SK-N-DZ (cell line): Measurements from ENCODE around the gene CDC42BPB.

Experiments used
- DNase-seq: peaks from one replicate; pipeline ENCODE4 v3.0.0-alpha.2; 2015; ENCODE audit warnings: low spot score

Gene CDC42BPB

DNA sequence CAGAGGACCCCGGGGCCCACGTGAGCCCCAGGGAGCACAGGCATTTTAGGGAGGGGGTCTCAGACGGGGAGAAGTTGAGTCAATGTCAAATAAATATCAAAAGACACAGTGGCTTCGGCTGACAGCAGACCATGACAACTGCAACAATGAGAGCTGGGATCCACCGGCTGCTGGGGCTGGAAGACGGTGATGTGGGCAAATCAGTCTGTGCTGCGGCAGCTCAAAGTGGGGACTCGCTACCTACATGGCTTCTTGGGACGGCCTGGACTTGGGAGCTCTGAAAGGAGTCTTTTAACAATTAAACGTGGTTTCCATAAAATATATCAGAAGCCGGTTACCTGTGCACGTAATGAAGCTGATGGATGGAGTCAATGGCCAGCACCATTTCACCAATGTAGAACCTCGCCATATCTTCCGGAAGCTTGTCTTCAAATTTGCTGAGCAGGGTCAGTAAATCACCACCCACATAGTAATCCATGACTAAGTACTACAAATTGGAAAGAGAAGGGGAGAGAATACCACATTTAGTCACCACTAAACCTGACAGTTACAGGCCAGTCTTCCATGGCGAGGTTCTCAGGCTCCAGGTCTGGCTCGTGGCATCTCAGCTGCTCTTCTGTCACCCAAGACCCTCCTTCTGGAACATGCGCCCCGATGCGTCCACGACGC, 58.0 kb downstream of the CDC42BPB start:
- DNase-seq = no peak

DNA sequence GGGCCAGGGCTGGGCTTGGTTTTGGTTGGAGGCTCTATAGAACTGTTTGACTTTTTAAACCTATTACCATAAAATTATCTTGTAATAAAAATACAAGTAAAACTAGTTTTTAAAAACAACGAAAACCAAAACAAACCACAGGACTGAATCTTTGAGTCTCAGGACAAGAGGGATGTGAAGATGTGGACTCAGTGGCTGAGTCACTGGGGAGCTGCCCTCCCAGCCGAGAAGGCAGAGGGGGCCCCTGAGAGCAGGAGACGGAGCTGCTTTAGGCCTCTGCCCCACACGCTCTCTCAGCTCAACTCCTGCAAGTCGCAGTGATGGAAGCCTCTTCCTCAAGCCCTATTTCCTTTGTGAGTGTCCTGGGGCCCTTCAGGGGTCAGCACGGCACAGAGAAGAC, 59.0 kb downstream of the CDC42BPB start:
- DNase-seq = no peak

DNA sequence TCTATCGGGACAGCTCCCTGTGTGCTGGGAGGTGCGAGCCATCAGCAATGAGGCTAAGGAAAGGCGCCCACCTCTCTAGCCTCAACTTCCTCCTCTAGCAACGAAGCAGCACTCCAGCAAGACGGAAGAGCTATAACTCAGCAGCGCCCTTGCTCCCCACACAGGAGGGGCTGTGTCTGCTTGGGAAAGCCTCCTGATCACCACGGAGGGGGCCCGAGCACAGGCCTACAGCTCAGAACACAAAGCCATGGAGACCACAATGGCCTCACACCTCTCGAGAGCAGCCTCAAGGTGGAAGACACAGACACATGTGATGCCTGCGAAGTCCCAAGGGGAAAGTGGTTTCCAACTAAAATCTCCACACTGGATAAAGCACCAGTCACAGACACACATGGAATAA, 60.4 kb downstream of the CDC42BPB start:
- DNase-seq = no peak

DNA sequence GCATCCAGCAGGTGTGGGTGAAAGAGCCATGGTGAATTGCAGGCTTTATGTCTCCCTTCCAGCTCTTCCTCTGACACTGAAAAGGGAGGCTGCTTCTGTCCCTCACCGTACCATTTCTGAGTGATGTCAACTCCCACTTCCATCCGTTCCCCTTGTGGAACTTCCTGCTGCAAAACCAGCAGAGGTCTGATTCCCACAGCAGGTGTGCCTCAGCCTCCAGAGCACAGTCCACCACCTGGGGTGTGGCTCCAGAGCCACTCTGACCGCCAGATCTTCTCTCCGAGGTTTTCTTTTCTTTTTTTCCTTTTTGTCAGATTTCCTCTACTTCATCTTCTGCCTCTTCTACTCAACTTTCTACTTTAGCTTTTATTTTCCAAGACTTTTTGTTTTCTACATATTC, 62.7 kb downstream of the CDC42BPB start:
- no peak for DNase-seq

DNA sequence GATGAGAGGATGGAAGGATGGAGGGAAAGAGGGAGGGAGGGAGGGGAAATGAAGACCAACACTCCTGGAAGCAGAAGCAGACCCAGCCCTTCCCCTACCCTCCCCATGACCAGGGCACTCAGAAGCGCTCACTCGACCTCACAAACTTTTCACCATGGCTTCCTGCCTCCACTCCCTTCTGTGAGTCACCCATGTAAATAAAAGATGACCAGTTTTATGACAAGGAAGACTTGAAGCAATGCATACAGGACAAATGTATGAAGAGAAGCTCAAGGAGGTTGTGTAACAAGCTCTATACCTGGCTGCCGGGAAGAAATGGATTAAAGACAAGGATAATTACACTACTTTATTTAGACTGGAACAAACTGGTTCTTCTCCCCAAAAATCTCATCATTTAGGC, 63.8 kb downstream of the CDC42BPB start:
- DNase-seq = no peak

DNA sequence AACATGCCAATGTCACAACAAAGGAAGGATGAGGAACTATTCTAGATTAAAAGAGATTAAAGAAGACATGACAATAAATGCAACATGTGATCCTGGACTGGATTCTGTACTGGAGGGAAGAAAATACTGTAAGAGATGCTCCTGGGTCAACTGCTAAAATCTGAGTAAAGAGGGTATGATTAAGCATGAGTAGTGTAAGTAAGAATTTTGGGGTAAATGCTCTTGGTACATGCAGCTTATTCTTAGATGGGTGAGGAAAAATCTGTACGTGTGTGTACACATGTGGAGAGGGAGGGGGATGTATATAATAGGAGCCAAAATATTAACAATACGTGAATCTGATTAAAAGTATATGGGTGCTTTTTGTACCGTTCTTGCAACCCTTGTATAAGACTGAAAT, 66.0 kb downstream of the CDC42BPB start:
- no peak for DNase-seq

DNA sequence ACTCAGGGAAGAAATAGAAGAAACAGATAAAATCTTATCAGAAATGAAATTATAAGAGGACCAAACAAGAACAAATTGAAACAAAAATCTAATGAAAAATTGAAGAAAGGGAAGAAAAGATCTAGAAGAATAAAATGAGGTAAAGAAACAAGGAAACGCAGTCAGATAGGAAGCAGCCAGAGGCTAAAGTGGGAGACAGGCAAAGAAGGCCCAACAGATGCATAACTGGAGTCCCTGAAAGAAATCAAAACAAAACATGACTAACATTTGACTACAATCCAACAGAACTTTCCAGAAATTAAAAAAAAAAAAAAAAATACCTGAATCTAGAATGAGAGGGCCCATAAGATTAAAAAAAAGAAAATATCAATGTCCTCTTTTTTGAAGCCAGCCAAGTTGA, 69.3 kb downstream of the CDC42BPB start:
- DNase-seq = no peak

DNA sequence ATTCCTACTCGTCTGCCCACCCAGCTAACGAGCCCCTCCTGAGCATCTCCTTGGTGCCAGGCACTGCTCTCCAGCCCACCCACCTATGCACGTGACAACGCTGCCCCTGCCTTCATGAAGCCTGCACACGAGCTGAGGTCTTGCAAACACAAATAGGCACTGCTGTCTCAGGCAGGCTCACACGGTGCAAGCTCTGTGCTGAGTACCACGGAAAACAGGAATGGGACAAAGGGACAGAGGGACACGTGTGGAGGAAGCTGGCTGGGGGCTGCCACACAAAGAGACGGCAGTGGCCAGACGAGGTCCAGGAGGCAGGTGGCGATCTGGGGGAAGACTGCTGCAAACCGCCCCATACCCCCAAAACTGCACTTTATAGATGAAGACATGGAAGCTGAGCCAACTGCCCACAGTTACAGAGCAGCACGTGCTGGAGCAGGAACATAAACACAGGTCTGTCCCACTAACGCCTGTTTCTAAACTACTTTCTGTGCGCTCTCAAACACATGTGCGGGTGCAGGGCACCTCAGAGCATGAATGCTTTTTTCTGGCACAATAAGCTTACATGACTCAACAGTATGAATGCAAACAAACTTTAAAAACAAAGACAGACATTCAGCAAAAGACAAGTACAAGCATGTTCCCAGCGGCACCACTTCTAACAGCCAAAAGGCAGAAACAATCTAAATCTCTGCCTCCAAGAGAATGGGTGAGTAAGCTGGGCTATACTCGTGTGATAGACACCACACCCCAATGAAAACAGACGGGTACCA, 70.4 kb downstream of the CDC42BPB start:
- DNase-seq = no peak

DNA sequence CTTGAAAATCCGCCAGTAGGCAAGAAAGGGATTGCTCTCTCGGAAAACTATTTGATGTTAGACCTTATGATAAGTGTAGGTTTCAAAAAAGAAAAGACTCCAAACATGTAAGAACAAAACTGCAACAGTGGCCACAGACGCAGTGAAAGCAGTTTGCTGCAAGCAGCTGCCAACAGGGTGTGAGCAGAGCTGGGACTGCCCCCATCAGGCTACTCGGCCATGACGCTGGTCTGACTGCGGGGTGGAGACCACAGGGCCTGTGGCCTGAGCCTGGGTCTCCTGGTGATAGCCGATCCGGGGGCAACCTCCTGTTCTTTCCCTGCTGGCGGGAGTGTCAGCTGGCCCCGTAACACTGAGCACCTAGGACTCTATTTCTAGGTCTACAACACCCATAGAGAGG, 71.7 kb downstream of the CDC42BPB start:
- no peak for DNase-seq

DNA sequence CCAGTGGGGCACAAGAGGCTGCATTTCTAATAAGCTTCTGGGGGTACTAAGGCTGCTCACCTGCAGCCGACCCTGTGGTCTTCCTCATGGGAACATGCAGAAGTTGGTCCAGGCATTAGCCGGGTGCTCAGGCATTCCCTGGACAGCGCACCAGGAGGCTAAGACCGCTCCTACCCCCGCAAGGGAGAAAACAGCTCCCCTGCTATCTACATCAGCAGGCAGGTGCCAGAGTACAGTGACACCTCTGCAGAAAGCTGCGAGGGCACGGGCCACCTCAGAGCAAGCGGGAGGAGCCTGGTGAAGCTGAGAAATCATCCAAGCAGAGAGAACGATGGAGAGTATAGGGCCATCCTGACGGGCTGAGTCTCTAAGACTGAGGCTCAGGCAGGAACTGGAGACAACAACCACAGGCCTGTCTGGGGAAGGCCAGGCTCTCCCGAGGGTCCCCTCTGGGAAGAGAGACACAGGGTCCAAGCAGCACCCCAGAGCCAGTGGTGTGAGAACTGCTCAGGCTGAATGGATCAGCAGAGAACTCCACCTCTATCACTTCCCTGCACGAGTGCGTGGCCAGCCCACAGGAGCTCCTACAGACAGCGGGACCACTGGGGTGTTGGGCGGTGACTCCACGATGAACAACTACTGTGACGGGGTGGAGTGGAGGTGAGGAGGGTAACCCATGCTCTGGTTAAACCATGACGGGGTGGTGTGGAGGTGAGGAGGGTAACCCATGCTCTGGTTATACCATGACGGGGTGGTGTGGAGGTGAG, 72.8 kb downstream of the CDC42BPB start:
- DNase-seq = no peak

DNA sequence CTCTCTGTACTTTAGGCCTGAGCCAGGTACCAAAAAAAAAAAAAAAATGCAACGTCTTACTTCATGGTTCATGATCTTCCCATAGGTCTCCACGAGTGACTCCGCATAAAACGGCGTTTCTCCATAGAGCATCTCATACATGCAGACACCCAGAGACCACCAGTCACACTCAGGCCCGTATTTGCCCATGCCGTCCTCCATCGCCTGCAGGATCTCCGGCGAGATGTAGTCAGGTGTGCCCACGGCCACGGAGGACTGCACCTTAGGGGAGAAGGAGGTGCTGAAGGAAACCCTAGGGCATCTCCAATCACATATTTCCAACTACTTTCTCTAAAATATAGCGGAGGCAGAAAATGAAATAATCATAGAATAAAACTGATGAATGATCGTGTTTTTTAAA, 73.9 kb downstream of the CDC42BPB start:
- DNase-seq = no peak

DNA sequence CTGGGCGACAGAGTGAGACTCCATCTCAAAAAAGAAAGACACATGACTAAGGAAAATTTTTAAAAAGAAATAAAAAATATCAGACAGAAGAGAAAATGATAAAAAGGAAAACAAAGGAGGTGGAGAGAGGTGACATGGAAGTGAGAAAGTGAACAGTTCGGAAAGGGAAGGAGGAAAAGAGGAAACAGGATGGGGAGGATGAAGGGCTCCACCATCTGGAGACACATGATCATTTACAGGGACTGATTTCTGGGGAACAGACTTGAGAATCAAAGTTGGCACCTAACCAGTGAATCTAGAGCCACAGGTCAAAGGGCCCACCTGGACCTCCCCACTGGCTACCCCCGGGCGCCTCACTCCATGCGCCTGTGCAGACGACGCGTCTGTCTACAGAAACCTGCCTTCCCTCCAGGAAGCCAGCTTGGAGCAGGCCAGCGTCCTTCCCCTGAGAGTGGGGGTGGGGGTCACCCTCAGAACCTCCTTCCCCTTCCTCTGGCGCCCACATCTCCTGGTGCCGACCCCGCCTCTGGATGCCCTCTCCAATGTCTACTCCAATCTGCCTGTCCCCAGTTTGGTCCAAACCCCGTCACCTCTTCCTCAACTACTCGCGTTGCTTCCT, 74.4 kb downstream of the CDC42BPB start:
- DNase-seq = no peak

DNA sequence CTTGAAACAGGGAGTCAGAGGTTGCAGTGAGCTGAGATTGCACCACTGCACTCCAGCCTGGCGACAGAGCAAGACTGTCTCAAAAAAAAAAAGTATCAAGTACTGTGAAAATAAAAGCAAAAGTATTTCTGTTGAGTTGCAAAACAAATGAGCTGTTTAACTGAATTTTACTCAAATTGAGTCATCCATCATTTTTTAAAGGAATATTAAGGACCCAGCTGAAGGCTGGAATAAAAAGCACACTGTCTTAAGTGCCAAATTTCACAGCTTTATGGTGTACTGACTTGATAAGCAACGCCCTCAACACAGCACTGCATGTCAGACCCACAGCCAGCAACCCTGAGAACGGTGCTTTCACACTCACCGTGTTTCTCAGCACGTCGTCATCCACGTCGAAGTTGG, 76.9 kb downstream of the CDC42BPB start:
- no peak for DNase-seq

DNA sequence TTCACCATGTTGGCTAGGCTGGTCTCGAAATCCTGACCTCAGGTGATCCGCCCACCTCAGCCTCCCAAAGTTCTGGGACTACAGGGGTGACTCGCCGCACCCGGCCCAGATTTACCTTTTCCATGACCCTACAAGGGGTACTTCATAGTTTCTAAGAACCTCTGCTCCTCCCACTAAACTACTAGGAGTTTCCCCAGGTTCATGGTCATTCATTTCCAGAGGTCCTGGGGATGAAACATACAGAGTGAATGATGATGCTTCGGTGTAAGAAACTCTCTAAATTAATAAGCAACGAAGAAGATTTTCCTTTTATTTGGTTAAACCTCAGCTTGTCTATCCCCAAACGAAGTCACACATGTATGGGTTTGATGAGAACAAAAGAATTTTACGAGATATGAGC, 77.9 kb downstream of the CDC42BPB start:
- no peak for DNase-seq

DNA sequence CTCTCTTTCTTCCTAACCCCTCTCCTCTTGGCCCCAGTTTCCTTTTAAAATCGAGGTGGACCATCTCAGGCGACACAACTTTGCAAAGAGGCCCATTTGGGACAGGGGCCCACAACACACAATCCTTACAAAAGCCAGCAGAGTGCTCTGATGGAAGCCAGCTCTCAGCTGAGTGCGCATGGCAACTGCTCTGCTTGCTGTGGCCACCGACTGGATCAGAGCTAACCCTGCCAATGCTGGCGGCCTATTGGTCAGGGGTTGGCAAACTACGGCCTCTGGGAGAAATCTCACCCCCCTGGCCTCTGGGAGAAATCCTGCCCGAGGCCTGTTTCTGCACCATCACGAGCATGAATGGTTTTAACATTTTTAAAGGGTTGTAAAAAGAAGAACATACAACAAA, 79.9 kb downstream of the CDC42BPB start:
- no peak for DNase-seq

DNA sequence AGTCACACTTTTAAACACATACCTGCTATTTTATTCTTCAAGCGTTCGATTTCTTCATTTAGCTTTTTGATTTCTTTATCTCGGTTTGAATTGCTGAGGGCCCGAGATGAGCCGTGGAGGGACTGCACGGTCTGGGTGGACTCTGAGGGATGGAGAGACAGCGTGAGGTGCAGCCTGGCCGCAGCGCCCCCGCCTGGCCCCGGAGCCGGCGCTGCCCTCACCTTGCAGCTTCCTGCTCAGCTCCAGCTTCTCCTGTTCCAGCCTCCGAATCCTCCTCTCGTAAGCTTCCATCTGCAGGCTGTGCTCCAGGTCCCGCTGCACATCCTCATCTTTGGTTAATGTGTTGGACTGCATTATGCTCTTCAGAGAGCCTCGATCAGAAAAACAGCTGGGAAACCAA, 81.7 kb downstream of the CDC42BPB start:
- no peak for DNase-seq

DNA sequence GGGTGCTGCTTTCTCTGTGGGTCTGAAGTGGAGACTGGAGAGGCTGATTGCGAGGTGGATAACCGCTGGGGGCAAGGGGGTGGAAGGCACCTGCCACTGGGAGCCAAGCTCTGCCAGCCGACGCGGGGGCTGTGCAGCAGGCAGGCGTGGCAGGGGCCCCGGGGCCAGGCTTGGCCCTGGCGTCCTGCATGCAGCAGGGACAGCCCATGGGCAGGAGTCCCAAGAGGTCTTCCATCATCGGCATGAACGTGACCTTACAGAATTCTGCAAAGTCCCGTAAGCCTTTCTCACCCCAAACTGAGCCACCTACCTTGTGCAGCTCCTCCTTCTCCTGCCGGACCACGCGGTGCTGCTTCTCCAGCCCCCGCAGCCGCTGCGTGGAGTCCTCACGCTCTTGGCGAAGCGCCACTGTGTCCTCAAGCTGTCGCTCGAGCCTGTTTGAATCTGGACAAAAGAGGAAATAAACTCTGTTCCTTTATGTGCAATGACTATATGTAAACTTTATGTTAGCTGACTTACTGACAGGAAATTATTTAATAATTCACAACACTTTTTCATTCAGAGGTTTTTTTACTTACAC, 83.6 kb downstream of the CDC42BPB start:
- DNase-seq = no peak

DNA sequence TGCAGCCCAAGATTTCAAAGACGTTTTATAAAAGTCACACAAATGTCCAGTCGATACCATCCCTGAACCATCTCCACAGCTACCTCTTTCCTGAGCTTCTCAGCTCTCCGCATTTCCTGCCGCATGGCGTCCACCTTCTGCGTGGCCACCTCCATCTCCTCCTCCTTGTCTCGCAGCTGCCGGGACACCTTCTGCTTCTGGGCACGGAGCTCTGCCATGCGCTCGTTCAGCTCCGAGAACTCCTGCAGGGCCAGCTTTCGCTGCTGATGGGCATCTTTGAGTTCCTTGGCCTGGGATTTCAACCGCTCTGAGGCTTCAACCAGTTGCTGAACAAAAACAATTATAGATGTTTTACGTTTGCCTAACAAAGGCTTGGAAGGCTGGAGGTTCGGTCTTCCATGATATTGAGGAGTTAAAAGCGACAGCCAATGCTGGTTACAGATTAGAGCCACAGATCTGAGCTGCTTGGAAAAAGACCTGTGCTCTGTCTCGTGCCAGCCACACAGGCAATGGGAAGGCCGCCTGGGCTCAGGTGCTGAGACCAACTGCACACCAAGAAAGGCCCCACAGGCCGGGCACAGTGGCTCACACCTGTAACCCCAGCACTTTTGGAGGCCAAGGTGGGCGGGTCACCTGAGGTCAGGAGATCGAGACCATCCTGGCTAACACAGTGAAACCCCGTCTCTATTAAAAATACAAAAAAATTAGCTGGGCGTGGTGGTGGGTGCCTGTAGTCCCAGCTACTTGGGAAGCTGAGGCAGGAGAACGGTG, 85.3 kb downstream of the CDC42BPB start:
- DNase-seq = no peak

DNA sequence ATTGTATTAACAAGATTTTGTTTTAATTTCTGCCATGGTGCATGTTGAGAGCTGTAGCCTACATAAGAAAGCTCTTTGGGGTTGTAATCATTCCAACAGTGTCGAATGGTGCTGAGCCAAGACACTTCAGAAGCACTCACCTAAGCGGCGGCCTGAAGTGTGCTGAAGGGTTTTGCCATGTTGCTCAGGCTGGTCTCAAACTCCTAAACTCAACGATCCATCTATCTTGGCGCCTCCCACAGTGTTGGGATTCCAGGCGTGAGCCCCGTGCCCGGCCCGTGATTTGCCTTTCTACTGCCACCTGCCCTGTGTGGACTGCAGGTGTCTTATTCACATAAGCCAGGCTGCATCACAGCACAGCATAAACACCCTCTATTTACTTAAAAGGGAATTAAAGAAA, 86.0 kb downstream of the CDC42BPB start:
- no peak for DNase-seq

DNA sequence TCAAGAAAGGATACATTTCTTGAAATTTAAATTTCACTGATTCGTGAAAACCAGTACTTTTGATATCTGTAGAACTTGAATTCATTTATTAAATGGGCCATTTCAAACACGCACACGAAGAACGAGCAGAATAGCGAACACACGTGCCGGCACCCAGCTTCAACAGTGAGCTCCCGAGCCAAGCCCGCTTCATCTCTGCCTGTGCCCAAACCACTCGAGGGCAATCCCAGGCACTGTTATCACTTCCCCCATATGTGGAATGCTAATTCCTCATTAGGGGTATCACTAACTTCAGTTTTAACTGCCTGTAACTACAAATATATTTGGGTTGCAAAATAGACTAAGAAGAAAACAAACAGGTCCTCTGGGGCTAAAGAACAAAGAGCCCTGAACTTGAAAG, 86.9 kb downstream of the CDC42BPB start:
- DNase-seq = no peak

DNA sequence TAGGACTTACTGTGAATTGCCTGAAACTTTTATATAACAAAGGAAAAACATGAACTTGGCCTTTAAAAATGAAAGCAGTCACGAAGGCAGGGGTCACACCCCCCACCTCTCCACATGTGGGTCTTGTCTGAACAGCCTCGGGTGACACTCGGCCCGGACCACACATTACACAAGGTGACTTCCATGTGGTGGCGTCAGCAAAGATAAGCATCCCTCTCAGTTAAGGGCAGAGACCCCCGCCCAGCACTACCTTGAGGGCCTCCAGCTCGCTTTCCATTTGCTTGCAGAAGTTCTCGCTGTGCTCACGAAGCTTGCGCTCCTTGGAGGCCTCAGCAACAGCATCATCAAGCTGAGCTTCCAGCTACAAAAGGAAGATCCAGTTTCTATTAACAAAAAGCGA, 87.4 kb downstream of the CDC42BPB start:
- no peak for DNase-seq
